ENCODE measurements around the gene CISH.

DNA sequence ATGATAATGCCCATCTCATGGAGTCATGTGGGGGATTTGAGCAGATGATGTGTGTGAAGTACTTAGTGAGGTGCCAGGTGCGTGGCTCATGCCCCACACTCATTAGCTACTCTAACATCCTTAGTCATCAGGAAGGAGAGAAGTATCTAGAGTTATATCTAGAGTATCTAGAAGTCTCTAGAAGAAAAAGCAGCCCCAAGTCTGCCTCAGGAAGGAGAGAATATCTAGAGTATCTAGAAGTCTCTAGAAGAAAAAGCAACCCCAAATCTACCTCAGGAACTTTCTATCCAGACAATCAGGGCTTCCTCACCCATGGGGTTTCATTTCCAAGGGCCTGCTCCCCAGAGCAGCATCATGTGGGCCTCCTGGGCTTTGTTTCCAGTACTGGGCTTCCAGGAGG, 38.4 kb upstream of the CISH start:
- no peak for TF ChIP-seq ZNF274 (IDR thresholded peaks at IDR 0.05; ENCODE audit: low read depth, low read length)
- no peak for TF ChIP-seq YY1 (IDR thresholded peaks at IDR 0.05; ENCODE audit: insufficient read depth, insufficient read length)
- TF ChIP-seq SUZ12 (IDR thresholded peaks at IDR 0.05; ENCODE audit: extremely low read depth, insufficient read depth, insufficient read length), result no peak
